Liver (tissue), 9 donors: ENCODE results near the gene SHC1. TPM values are rescaled to one million over a fixed set of nuclear protein-coding genes. Genes with fewer than 3 reads are reported as not detected.
A peak's percentile ranks its signal among the peaks of the same experiment; 100 is the strongest.

Experiments
- DNase-seq: peaks from one replicate; pipeline ENCODE4 v3.0.0-alpha.2; 2017; ENCODE audit warnings: low spot score
- H3K27ac ChIP-seq, 2 donors: one replicate each; pipeline ENCODE4 v1.7.0; 2013; ENCODE audit warnings: inconsistent platforms in 2 of 2, low read length in 2 of 2, control low read depth in 1 of 2, low read depth in 1 of 2, mild to moderate bottlenecking in 1 of 2
- H3K27me3 ChIP-seq, 4 donors: one replicate each; pipeline versions ENCODE4 v1.6.1 to v1.7.0; 2013; ENCODE audit warnings: low read length in 3 of 4, inconsistent platforms in 1 of 4, mild to moderate bottlenecking in 1 of 4, moderate library complexity in 1 of 4; ENCODE audit not compliant: control insufficient read depth in 4 of 4, insufficient read depth in 4 of 4
- H3K36me3 ChIP-seq, 4 donors: one replicate each; pipeline versions ENCODE4 v1.6.1 to v1.7.0; 2013; ENCODE audit warnings: low read length in 3 of 4, mild to moderate bottlenecking in 3 of 4, low read depth in 1 of 4, moderate library complexity in 1 of 4; ENCODE audit not compliant: control insufficient read depth in 4 of 4, insufficient read depth in 3 of 4
- H3K4me1 ChIP-seq, 4 donors: one replicate each; pipeline versions ENCODE4 v1.6.1 to v1.7.0; 2013; ENCODE audit warnings: low read length in 3 of 4, mild to moderate bottlenecking in 3 of 4, moderate library complexity in 1 of 4; ENCODE audit not compliant: control insufficient read depth in 4 of 4, insufficient read depth in 4 of 4
- H3K4me3 ChIP-seq, 3 donors: one replicate each; pipeline versions ENCODE4 v1.6.1 to v1.7.0; 2013; ENCODE audit warnings: low read length in 3 of 3, control low read depth in 1 of 3, low read depth in 1 of 3, mild to moderate bottlenecking in 1 of 3
- H3K9ac ChIP-seq, 2 donors: one replicate each; pipeline ENCODE4 v1.7.0; 2013; ENCODE audit warnings: low read length in 2 of 2, mild to moderate bottlenecking in 2 of 2, moderate library complexity in 2 of 2, control low read depth in 1 of 2, low read depth in 1 of 2
- H3K9me3 ChIP-seq, 4 donors: one replicate each; pipeline versions ENCODE4 v1.6.1 to v1.7.0; 2013; ENCODE audit warnings: low read length in 3 of 4; ENCODE audit not compliant: control insufficient read depth in 4 of 4
- EGR1 ChIP-seq, 2 donors: IDR thresholded peaks; 2 replicates each; pipeline ENCODE4 v1.6.1; 2016 to 2018; ENCODE audit warnings: antibody characterized with exemption in 2 of 2, low read depth in 2 of 2
- FOXA1 ChIP-seq: IDR thresholded peaks from 2 replicates; pipeline ENCODE4 v1.6.1; 2016; ENCODE audit warnings: antibody characterized with exemption
- FOXA2 ChIP-seq: IDR thresholded peaks from 2 replicates; pipeline ENCODE4 v1.6.1; 2016; ENCODE audit warnings: antibody characterized with exemption
- GABPA ChIP-seq, 2 donors: IDR thresholded peaks in 1 of 2; conservative IDR thresholded peaks in 1 of 2; 2 replicates each; pipeline ENCODE4 v1.6.1; 2016; ENCODE audit warnings: antibody characterized with exemption in 2 of 2, mild to moderate bottlenecking in 1 of 2, moderate library complexity in 1 of 2
- HNF4A ChIP-seq, 2 donors: conservative IDR thresholded peaks; 2 replicates each; pipeline ENCODE4 v1.6.1; 2016; ENCODE audit warnings: antibody characterized with exemption in 2 of 2, mild to moderate bottlenecking in 2 of 2
- HNF4G ChIP-seq: IDR thresholded peaks from 2 replicates; pipeline ENCODE4 v1.6.1; 2016; ENCODE audit warnings: antibody characterized with exemption
- JUND ChIP-seq, 2 donors: IDR thresholded peaks; 2 replicates each; pipeline ENCODE4 v1.6.1; 2016; ENCODE audit warnings: antibody characterized with exemption in 2 of 2
- NR2F2 ChIP-seq: IDR thresholded peaks from 2 replicates; pipeline ENCODE4 v1.6.1; 2016; ENCODE audit warnings: antibody characterized with exemption
- RAD21 ChIP-seq, 2 donors: IDR thresholded peaks; 2 replicates each; pipeline ENCODE4 v1.6.1; 2016; ENCODE audit warnings: antibody characterized with exemption in 2 of 2, mild to moderate bottlenecking in 2 of 2
- RXRA ChIP-seq, 2 donors: IDR thresholded peaks; 2 replicates each; pipeline ENCODE4 v1.6.1; 2017 to 2018; ENCODE audit warnings: antibody characterized with exemption in 2 of 2, mild to moderate bottlenecking in 1 of 2
- SP1 ChIP-seq: IDR thresholded peaks from 2 replicates; pipeline ENCODE4 v1.6.1; 2018; ENCODE audit warnings: antibody characterized with exemption, mild to moderate bottlenecking
- TAF1 ChIP-seq: conservative IDR thresholded peaks from 2 replicates; pipeline ENCODE4 v1.6.1; 2016; ENCODE audit warnings: antibody characterized with exemption, mild to moderate bottlenecking
- WGBS: extraction: QIAGEN DNeasy Blood & Tissue Kit; methylation state at CpG from one replicate; pipeline ENCODE4 v1.1.7; 2013; 5-methylcytosine and 5-hydroxymethylcytosine counted together
- polyA plus RNA-seq, 2 donors: library from polyadenylated mRNA; stranded (reverse) in 1 of 2; unstranded in 1 of 2; fragments of 200-250 nt in 1 of 2; fragments of >200 nt in 1 of 2; fragmentation: Nextera tagmentation in 1 of 2; extraction: Ambion mirVana in 1 of 2; gene quantifications; one replicate each; pipeline versions ENCODE4 v1.2.1 to v1.2.3, GENCODE V29; 2013 to 2015
- total RNA-seq, 2 donors: library from RNA; depleted of rRNA; stranded (reverse); fragments of >200 nt; gene quantifications; one replicate each; pipeline ENCODE4 v1.2.3, GENCODE V29; 2014
- TF ChIP-seq, protein P1 (sequence below): IDR thresholded peaks from 2 replicates; pipeline ENCODE4 v1.6.1; 2016; ENCODE audit warnings: antibody characterized with exemption
- TF ChIP-seq, protein P2 (sequence below): IDR thresholded peaks from 2 replicates; pipeline ENCODE4 v1.6.1; 2016; ENCODE audit warnings: antibody characterized with exemption
- TF ChIP-seq, protein P3 (sequence below): fragments of 150-350 bp; IDR thresholded peaks from 2 replicates; pipeline ENCODE4 v1.5.1; 2017; ENCODE audit warnings: improper control_type of control experiment, low read depth, low read length; ENCODE audit not compliant: missing input control
- TF ChIP-seq, protein P4 (sequence below): IDR thresholded peaks from 2 replicates; pipeline ENCODE4 v1.6.1; 2016; ENCODE audit warnings: antibody characterized with exemption
- TF ChIP-seq, protein P5 (sequence below): IDR thresholded peaks from 2 replicates; pipeline ENCODE4 v1.6.1; 2016; ENCODE audit warnings: antibody characterized with exemption, mild to moderate bottlenecking
- donor health status: healthy.
- donor health status: healthy.
- donor health status: healthy.
- donor health status: healthy.
- donor health status: healthy.

SHC1 gene
- total and polyA plus RNA-seq, 4 donors = 27.2 to 65.5 (median 58.0) TPM

DNA sequence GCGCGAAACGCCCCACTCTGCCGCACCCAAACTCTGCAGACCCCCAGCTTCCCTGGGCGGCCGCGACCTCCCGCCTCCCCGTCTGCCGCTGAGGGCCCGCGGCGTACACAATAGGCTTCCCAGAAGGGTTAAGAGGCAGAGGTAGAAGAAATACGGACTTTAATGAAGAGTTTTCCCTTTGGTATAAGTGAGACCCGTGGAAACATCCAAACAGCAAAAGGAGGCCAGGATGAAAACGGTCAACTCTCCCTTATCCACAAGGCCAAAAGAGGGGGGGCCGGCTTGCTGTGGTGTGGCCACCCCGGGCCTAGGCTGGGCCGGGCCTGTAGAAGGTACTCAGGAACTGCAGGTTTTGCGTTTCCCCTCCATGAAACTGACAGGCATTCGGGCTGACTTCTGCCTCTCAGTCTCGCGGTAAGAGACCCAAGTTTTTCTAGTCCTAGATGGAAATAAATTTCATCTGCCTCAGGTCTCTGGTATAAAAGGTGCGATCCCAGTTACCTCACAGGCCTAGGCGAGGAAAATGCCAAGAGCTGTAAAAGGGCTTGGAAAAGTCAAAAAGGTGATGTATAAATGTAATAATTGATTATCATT lies 8.3 kb downstream of the SHC1 start:
- no peaks in the 10 kb centered on the region for H3K9me3 ChIP-seq
- no peaks in the 10 kb centered on the region for H3K27me3 ChIP-seq
- H3K4me1 ChIP-seq = peaks cover 0 to 42% (median 24%) of the 10 kb centered on the region in 4 donors
- peaks cover 6 to 47% (median 27%) of the 10 kb centered on the region in 4 donors for H3K36me3 ChIP-seq
- H3K27ac ChIP-seq = peak overlapping the region; percentile 83 to 97
- 3% methylated on average over 25 of the region's 25 CpGs for WGBS
- TF ChIP-seq FOXA2 = no peak
- no peak for TF ChIP-seq EGR1 (IDR thresholded peaks at IDR 0.05; ENCODE audit: low read depth in 2 of 2)
- TF ChIP-seq, protein P1, sequence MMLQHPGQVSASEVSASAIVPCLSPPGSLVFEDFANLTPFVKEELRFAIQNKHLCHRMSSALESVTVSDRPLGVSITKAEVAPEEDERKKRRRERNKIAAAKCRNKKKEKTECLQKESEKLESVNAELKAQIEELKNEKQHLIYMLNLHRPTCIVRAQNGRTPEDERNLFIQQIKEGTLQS = no peak
- TF ChIP-seq RAD21 (IDR thresholded peaks at IDR 0.05) = no peak
- TF ChIP-seq HNF4G = no peak
- no peak for TF ChIP-seq NR2F2
- TF ChIP-seq, protein P2, sequence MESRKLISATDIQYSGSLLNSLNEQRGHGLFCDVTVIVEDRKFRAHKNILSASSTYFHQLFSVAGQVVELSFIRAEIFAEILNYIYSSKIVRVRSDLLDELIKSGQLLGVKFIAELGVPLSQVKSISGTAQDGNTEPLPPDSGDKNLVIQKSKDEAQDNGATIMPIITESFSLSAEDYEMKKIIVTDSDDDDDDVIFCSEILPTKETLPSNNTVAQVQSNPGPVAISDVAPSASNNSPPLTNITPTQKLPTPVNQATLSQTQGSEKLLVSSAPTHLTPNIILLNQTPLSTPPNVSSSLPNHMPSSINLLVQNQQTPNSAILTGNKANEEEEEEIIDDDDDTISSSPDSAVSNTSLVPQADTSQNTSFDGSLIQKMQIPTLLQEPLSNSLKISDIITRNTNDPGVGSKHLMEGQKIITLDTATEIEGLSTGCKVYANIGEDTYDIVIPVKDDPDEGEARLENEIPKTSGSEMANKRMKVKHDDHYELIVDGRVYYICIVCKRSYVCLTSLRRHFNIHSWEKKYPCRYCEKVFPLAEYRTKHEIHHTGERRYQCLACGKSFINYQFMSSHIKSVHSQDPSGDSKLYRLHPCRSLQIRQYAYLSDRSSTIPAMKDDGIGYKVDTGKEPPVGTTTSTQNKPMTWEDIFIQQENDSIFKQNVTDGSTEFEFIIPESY = no peak
- TF ChIP-seq GABPA (IDR thresholded peaks at IDR 0.05 in 1 of 2, conservative IDR thresholded peaks at IDR 0.05 in 1 of 2) = no peak
- TF ChIP-seq RXRA (IDR thresholded peaks at IDR 0.05) = no peak
- TF ChIP-seq, protein P3, sequence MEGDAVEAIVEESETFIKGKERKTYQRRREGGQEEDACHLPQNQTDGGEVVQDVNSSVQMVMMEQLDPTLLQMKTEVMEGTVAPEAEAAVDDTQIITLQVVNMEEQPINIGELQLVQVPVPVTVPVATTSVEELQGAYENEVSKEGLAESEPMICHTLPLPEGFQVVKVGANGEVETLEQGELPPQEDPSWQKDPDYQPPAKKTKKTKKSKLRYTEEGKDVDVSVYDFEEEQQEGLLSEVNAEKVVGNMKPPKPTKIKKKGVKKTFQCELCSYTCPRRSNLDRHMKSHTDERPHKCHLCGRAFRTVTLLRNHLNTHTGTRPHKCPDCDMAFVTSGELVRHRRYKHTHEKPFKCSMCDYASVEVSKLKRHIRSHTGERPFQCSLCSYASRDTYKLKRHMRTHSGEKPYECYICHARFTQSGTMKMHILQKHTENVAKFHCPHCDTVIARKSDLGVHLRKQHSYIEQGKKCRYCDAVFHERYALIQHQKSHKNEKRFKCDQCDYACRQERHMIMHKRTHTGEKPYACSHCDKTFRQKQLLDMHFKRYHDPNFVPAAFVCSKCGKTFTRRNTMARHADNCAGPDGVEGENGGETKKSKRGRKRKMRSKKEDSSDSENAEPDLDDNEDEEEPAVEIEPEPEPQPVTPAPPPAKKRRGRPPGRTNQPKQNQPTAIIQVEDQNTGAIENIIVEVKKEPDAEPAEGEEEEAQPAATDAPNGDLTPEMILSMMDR = no peak
- TF ChIP-seq, protein P4, sequence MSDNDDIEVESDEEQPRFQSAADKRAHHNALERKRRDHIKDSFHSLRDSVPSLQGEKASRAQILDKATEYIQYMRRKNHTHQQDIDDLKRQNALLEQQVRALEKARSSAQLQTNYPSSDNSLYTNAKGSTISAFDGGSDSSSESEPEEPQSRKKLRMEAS = no peak
- TF ChIP-seq FOXA1 = no peak
- TF ChIP-seq, protein P5, sequence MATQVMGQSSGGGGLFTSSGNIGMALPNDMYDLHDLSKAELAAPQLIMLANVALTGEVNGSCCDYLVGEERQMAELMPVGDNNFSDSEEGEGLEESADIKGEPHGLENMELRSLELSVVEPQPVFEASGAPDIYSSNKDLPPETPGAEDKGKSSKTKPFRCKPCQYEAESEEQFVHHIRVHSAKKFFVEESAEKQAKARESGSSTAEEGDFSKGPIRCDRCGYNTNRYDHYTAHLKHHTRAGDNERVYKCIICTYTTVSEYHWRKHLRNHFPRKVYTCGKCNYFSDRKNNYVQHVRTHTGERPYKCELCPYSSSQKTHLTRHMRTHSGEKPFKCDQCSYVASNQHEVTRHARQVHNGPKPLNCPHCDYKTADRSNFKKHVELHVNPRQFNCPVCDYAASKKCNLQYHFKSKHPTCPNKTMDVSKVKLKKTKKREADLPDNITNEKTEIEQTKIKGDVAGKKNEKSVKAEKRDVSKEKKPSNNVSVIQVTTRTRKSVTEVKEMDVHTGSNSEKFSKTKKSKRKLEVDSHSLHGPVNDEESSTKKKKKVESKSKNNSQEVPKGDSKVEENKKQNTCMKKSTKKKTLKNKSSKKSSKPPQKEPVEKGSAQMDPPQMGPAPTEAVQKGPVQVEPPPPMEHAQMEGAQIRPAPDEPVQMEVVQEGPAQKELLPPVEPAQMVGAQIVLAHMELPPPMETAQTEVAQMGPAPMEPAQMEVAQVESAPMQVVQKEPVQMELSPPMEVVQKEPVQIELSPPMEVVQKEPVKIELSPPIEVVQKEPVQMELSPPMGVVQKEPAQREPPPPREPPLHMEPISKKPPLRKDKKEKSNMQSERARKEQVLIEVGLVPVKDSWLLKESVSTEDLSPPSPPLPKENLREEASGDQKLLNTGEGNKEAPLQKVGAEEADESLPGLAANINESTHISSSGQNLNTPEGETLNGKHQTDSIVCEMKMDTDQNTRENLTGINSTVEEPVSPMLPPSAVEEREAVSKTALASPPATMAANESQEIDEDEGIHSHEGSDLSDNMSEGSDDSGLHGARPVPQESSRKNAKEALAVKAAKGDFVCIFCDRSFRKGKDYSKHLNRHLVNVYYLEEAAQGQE = no peak
- TF ChIP-seq SP1 = no peak
- no peak for TF ChIP-seq JUND (IDR thresholded peaks at IDR 0.05)
- no peak for TF ChIP-seq TAF1
- no peak for TF ChIP-seq HNF4A (conservative IDR thresholded peaks at IDR 0.05)
- peak overlapping the region; percentile 65 to 88 for H3K9ac ChIP-seq
- peak overlapping the region; percentile 78 to 86 (median 82) for H3K4me3 ChIP-seq
- no peak for DNase-seq
